Vagina (tissue), 2 donors: ENCODE measurements around the gene AKAP6.

Source experiments
- POLR2AphosphoS5 ChIP-seq, 2 donors: sonication (generic); formaldehyde crosslinking; IDR thresholded peaks; one replicate each; pipeline ENCODE4 v1.9.0; 2017; ENCODE audit warnings: antibody characterized with exemption in 2 of 2, mild to moderate bottlenecking in 2 of 2, low read depth in 1 of 2; ENCODE audit not compliant: insufficient read depth in 1 of 2
- TF ChIP-seq, protein P1 (sequence below), 3 experiments: fragments of 450-650 bp in 2 of 3; fragments of 200-600 bp in 1 of 3; sonication (generic) in 1 of 3; IDR thresholded peaks; one replicate each; pipeline ENCODE4 v1.5.1; 2017 to 2019; ENCODE audit warnings: antibody characterized with exemption in 3 of 3, mild to moderate bottlenecking in 2 of 3, moderate library complexity in 2 of 3

DNA sequence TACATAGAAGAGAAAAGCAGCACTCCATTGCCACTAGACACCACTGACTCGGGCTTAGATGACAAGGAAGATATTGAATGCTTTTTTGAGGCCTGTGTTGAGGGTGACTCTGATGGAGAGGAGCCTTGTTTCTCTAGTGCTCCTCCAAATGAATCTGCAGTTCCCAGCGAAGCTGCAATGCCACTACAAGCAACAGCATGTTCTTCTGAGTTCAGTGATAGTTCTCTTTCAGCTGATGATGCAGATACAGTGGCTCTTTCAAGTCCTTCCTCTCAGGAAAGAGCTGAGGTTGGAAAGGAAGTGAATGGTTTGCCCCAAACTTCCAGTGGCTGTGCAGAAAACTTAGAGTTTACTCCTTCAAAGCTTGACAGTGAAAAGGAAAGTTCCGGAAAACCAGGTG is 495.1 kb downstream of the AKAP6 start:
- TF ChIP-seq, protein P1, sequence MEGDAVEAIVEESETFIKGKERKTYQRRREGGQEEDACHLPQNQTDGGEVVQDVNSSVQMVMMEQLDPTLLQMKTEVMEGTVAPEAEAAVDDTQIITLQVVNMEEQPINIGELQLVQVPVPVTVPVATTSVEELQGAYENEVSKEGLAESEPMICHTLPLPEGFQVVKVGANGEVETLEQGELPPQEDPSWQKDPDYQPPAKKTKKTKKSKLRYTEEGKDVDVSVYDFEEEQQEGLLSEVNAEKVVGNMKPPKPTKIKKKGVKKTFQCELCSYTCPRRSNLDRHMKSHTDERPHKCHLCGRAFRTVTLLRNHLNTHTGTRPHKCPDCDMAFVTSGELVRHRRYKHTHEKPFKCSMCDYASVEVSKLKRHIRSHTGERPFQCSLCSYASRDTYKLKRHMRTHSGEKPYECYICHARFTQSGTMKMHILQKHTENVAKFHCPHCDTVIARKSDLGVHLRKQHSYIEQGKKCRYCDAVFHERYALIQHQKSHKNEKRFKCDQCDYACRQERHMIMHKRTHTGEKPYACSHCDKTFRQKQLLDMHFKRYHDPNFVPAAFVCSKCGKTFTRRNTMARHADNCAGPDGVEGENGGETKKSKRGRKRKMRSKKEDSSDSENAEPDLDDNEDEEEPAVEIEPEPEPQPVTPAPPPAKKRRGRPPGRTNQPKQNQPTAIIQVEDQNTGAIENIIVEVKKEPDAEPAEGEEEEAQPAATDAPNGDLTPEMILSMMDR (IDR thresholded peaks at IDR 0.05), result no peak
- no peak for TF ChIP-seq POLR2AphosphoS5 (IDR thresholded peaks at IDR 0.05; ENCODE audit: insufficient read depth in 1 of 2, low read depth in 1 of 2)
